Bronchial epithelial cell (primary cell): ENCODE results near the gene PAM16. TPM values are rescaled to one million over a fixed set of nuclear protein-coding genes. Genes with fewer than 3 reads are reported as not detected.

Experiments
- DNase-seq: peaks from one replicate; pipeline ENCODE4 v3.0.0-alpha.2; 2010; ENCODE audit warnings: low read depth
- FAIRE-seq: peaks from 2 replicates; lab custom pipeline; 2011; peaks lifted over from hg19 to GRCh38; lab: Jason Lieb, UNC
- H3K27me3 ChIP-seq: 2 replicates; pipeline ENCODE4 v1.5.1; 2011; ENCODE audit warnings: low read length; ENCODE audit not compliant: control insufficient read depth, insufficient read depth
- H3K36me3 ChIP-seq: 2 replicates; pipeline ENCODE4 v1.5.1; 2011; ENCODE audit warnings: low read length; ENCODE audit not compliant: control insufficient read depth, insufficient read depth
- H3K4me3 ChIP-seq: 2 replicates; pipeline ENCODE4 v1.5.1; 2011; ENCODE audit warnings: mild to moderate bottlenecking, low read depth, low read length, control low read depth
- CTCF ChIP-seq: IDR thresholded peaks from 2 replicates; pipeline ENCODE4 v1.5.1; 2011; ENCODE audit warnings: mild to moderate bottlenecking, moderate library complexity, low read length, control low read depth, inconsistent platforms; ENCODE audit not compliant: insufficient read depth, severe bottlenecking
- total RNA-seq: library from RNA; depleted of rRNA; stranded (reverse); fragments of >200 nt; gene quantifications from 2 replicates; pipeline ENCODE4 v1.2.1, GENCODE V29; 2014

The PAM16 gene
- total RNA-seq, 1 donor from 2014 or later: 50.3 TPM

- Histone ChIP-seq H3K36me3 (no peaks in the 10 kb centered on the region), H3K27me3 (no peaks in the 10 kb centered on the region), H3K4me3 (no peak overlapping the region)
- TF ChIP-seq CTCF: no peak
- FAIRE-seq (no peak), DNase-seq (no peak)
These were observed 49.9 kb downstream of the PAM16 start for GRCh38 chr16:4301177-4301576.

GRCh38 chr16:4298761-4299522, 52.2 kb downstream of the PAM16 start:
- H3K4me3 ChIP-seq: no peak overlapping the region

GRCh38 chr16:4297480-4297879, 53.6 kb downstream of the PAM16 start:
- Histone ChIP-seq H3K27me3 (no peaks in the 10 kb centered on the region), H3K36me3 (no peaks in the 10 kb centered on the region), H3K4me3 (no peak overlapping the region)
- TF ChIP-seq CTCF: no peak
- FAIRE-seq (no peak), DNase-seq (no peak)

More at GRCh38 chr16:4298761-4299522, 52.2 kb downstream of the PAM16 start:
- DNase-seq (peak; percentile 91), FAIRE-seq (no peak)
- Histone ChIP-seq H3K27me3 (no peaks in the 10 kb centered on the region), H3K36me3 (no peaks in the 10 kb centered on the region)
- TF ChIP-seq CTCF: no peak

GRCh38 chr16:4295581-4295980, 55.5 kb downstream of the PAM16 start:
- FAIRE-seq: no peak
- H3K27me3 ChIP-seq: no peaks in the 10 kb centered on the region
- no peak for TF ChIP-seq CTCF
- no peak for DNase-seq
- H3K36me3 ChIP-seq: no peaks in the 10 kb centered on the region
- H3K4me3 ChIP-seq: no peak overlapping the region

GRCh38 chr16:4293822-4294457, 57.2 kb downstream of the PAM16 start:
- no peak for FAIRE-seq
- no peak for TF ChIP-seq CTCF
- peak; percentile 40 for DNase-seq
- Histone ChIP-seq H3K27me3 (no peaks in the 10 kb centered on the region), H3K4me3 (no peak overlapping the region), H3K36me3 (no peaks in the 10 kb centered on the region)
